IMR-90 (cell line): ENCODE data around the gene AQP12B. TPM values are rescaled to one million over a fixed set of nuclear protein-coding genes. Genes with fewer than 3 reads are reported as not detected.

ENCODE experiments used
- ATAC-seq: fragments of 200-7000 bp; cut with Tn5 transposase; 2 replicates; pipeline ENCODE4 v1.9.1; 2020; ENCODE audit warnings: low read depth, mild to moderate bottlenecking, moderate library complexity
- BruUV-seq: library from RNA; stranded (reverse); fragments of 400-500 nt; replicated peaks from 2 replicates; lab custom pipeline; 2021; lab: Mats Ljungman, UMichigan
- CTCF ChIA-PET: fragments of 300-600 bp; formaldehyde crosslinking; extraction: SDS; loops from one replicate; lab custom pipeline; 2021; ENCODE audit warnings: antibody characterized with exemption; lab: Yijun Ruan, JAX
- POLR2A ChIA-PET: fragments of 300-600 bp; sonication (Branson Sonifier 250); formaldehyde crosslinking; loops from one replicate; lab custom pipeline; 2022; ENCODE audit warnings: antibody characterized with exemption; ENCODE audit not compliant: unreplicated experiment; lab: Charles Lee
- DNase-seq: peaks from one replicate; pipeline ENCODE4 v3.0.0; 2013
- H2AFZ ChIP-seq: replicated peaks from 2 replicates; pipeline ENCODE3; 2013; ENCODE audit warnings: low read length, mild to moderate bottlenecking; ENCODE audit not compliant: poor library complexity
- H2AK5ac ChIP-seq: 2 replicates; pipeline ENCODE4 v1.6.1; 2013; ENCODE audit warnings: low read depth, low read length, inconsistent platforms
- H2AK9ac ChIP-seq: replicated peaks from 2 replicates; pipeline ENCODE3; 2013; ENCODE audit warnings: mild to moderate bottlenecking, low read depth, low read length, moderate library complexity; ENCODE audit not compliant: poor library complexity
- H2BK120ac ChIP-seq: 2 replicates; pipeline ENCODE4 v1.6.1; 2013; ENCODE audit warnings: low read depth, low read length, inconsistent platforms
- H2BK15ac ChIP-seq: 3 replicates; pipeline ENCODE4 v1.6.1; 2013; ENCODE audit warnings: low read depth, low read length, inconsistent platforms
- H2BK20ac ChIP-seq: 2 replicates; pipeline ENCODE4 v1.6.1; 2013; ENCODE audit warnings: low read depth, mild to moderate bottlenecking, inconsistent platforms, low read length, moderate library complexity
- H2BK5ac ChIP-seq: 2 replicates; pipeline ENCODE4 v1.6.1; 2013; ENCODE audit warnings: mild to moderate bottlenecking, low read depth, low read length, inconsistent platforms; ENCODE audit not compliant: poor library complexity, severe bottlenecking
- H3K14ac ChIP-seq: replicated peaks from 2 replicates; pipeline ENCODE4 v1.6.1; 2013; ENCODE audit warnings: low read depth, low read length, inconsistent platforms
- H3K18ac ChIP-seq: 2 replicates; pipeline ENCODE4 v1.6.1; 2013; ENCODE audit warnings: low read depth, low read length, control low read depth
- H3K23ac ChIP-seq: 2 replicates; pipeline ENCODE4 v1.6.1; 2013; ENCODE audit warnings: low read depth, low read length, inconsistent platforms
- H3K27ac ChIP-seq: 2 replicates; pipeline ENCODE4 v1.5.1; 2013; ENCODE audit warnings: mild to moderate bottlenecking, control low read depth, low read length; ENCODE audit not compliant: insufficient read depth
- H3K27me3 ChIP-seq: 2 replicates; pipeline ENCODE4 v1.6.1; 2013; ENCODE audit warnings: low read length; ENCODE audit not compliant: control insufficient read depth, insufficient read depth
- H3K36me3 ChIP-seq: 2 replicates; pipeline ENCODE4 v1.6.1; 2013; ENCODE audit warnings: low read length, mixed read lengths; ENCODE audit not compliant: control insufficient read depth, insufficient read depth
- H3K4ac ChIP-seq: 2 replicates; pipeline ENCODE4 v1.6.1; 2013; ENCODE audit warnings: low read depth, low read length, inconsistent platforms
- H3K4me1 ChIP-seq: 2 replicates; pipeline ENCODE4 v1.6.1; 2013; ENCODE audit warnings: low read length, mixed read lengths; ENCODE audit not compliant: control insufficient read depth, insufficient read depth
- H3K4me2 ChIP-seq: 2 replicates; pipeline ENCODE4 v1.6.1; 2013; ENCODE audit warnings: low read depth, mild to moderate bottlenecking, control low read depth, low read length, moderate library complexity
- H3K4me3 ChIP-seq: 2 replicates; pipeline ENCODE4 v1.5.1; 2013; ENCODE audit warnings: low read depth, mild to moderate bottlenecking, control low read depth, low read length, moderate library complexity; ENCODE audit not compliant: insufficient read depth
- H3K56ac ChIP-seq: 2 replicates; pipeline ENCODE4 v1.6.1; 2013; ENCODE audit warnings: low read length, inconsistent platforms; ENCODE audit not compliant: insufficient read depth; ENCODE audit errors: extremely low read depth
- H3K79me1 ChIP-seq, 2 experiments: 2 replicates each; pipeline ENCODE4 v1.6.1; 2013; ENCODE audit warnings: low read length in 2 of 2, inconsistent platforms in 1 of 2, low read depth in 1 of 2
- H3K9ac ChIP-seq: 2 replicates; pipeline ENCODE4 v1.6.1; 2013; ENCODE audit warnings: low read depth, low read length, control low read depth
- H3K9me1 ChIP-seq: 2 replicates; pipeline ENCODE4 v1.6.1; 2013; ENCODE audit warnings: low read length, inconsistent platforms; ENCODE audit not compliant: insufficient read depth
- H3K9me3 ChIP-seq: 2 replicates; pipeline ENCODE4 v1.6.1; 2013; ENCODE audit warnings: low read length; ENCODE audit not compliant: control insufficient read depth, insufficient read depth
- H4K20me1 ChIP-seq: 2 replicates; pipeline ENCODE4 v1.6.1; 2013; ENCODE audit warnings: low read length, inconsistent platforms; ENCODE audit not compliant: insufficient read depth
- H4K5ac ChIP-seq: 2 replicates; pipeline ENCODE4 v1.6.1; 2013; ENCODE audit warnings: mild to moderate bottlenecking, low read depth, low read length, control low read depth
- H4K8ac ChIP-seq, 2 experiments: 2 replicates each; pipeline ENCODE4 v1.6.1; 2013; ENCODE audit warnings: low read depth in 2 of 2, low read length in 2 of 2, control low read depth in 1 of 2, inconsistent platforms in 1 of 2
- H4K91ac ChIP-seq: 2 replicates; pipeline ENCODE4 v1.6.1; 2013; ENCODE audit warnings: low read depth, low read length, inconsistent platforms; ENCODE audit not compliant: insufficient read depth
- BHLHE40 ChIP-seq: fragments of 150-350 bp; IDR thresholded peaks from 2 replicates; pipeline ENCODE4 v1.6.1; 2016; ENCODE audit warnings: mild to moderate bottlenecking, low read depth, low read length
- CEBPB ChIP-seq: IDR thresholded peaks from 2 replicates; pipeline ENCODE4 v1.6.1; 2012; ENCODE audit warnings: low read depth, low read length, improper control_type of control experiment
- CHD1 ChIP-seq: IDR thresholded peaks from 2 replicates; pipeline ENCODE4 v1.6.1; 2012; ENCODE audit warnings: low read depth, low read length, improper control_type of control experiment
- CTCF ChIP-seq: conservative IDR thresholded peaks from 2 replicates; pipeline ENCODE4 v1.5.1; 2012; ENCODE audit warnings: mild to moderate bottlenecking, low read depth, low read length, improper control_type of control experiment
- ELK1 ChIP-seq: fragments of 150-350 bp; IDR thresholded peaks from 2 replicates; pipeline ENCODE4 v1.6.1; 2016; ENCODE audit warnings: low read depth, mild to moderate bottlenecking, low read length, moderate library complexity, borderline replicate concordance
- FOS ChIP-seq: fragments of 150-350 bp; IDR thresholded peaks from 2 replicates; pipeline ENCODE4 v1.6.1; 2016; ENCODE audit warnings: low read depth, low read length
- MAFK ChIP-seq: IDR thresholded peaks from 2 replicates; pipeline ENCODE4 v1.6.1; 2012; ENCODE audit warnings: low read depth, low read length, improper control_type of control experiment
- MAZ ChIP-seq: IDR thresholded peaks from 2 replicates; pipeline ENCODE4 v1.6.1; 2012; ENCODE audit warnings: low read depth, mild to moderate bottlenecking, low read length, improper control_type of control experiment, moderate library complexity, borderline replicate concordance
- MXI1 ChIP-seq: IDR thresholded peaks from 2 replicates; pipeline ENCODE4 v1.6.1; 2012; ENCODE audit warnings: low read depth, mild to moderate bottlenecking, low read length, moderate library complexity, borderline replicate concordance
- NFE2L2 ChIP-seq: fragments of 150-350 bp; IDR thresholded peaks from 2 replicates; pipeline ENCODE4 v1.6.1; 2016; ENCODE audit warnings: low read depth, mild to moderate bottlenecking, low read length
- POLR2A ChIP-seq: IDR thresholded peaks from 2 replicates; pipeline ENCODE4 v1.6.1; 2012; ENCODE audit warnings: mild to moderate bottlenecking, low read depth, low read length
- RAD21 ChIP-seq: IDR thresholded peaks from 2 replicates; pipeline ENCODE4 v1.6.1; 2012; ENCODE audit warnings: low read length, improper control_type of control experiment
- RCOR1 ChIP-seq: IDR thresholded peaks from 2 replicates; pipeline ENCODE4 v1.6.1; 2012; ENCODE audit warnings: mild to moderate bottlenecking, low read length, improper control_type of control experiment; ENCODE audit not compliant: insufficient replicate concordance
- RFX5 ChIP-seq: IDR thresholded peaks from 2 replicates; pipeline ENCODE4 v1.8.0; 2012; ENCODE audit warnings: low read depth, mild to moderate bottlenecking, low read length, moderate library complexity
- SMC3 ChIP-seq: fragments of 150-350 bp; IDR thresholded peaks from 2 replicates; pipeline ENCODE4 v1.6.1; 2016; ENCODE audit warnings: low read depth, mild to moderate bottlenecking, antibody characterized with exemption, low read length, moderate library complexity
- USF2 ChIP-seq: fragments of 150-350 bp; IDR thresholded peaks from 2 replicates; pipeline ENCODE4 v1.6.1; 2017; ENCODE audit warnings: mild to moderate bottlenecking, antibody characterized with exemption, low read length, low read depth
- whole genome bisulfite sequencing, 2 experiments: methylation state at CpG; one replicate each; pipeline versions ENCODE4 v1.1.5 to v1.1.7; 2013; ENCODE audit warnings: missing lambda C conversion rate in 2 of 2; ENCODE audit not compliant: insufficient read length in 1 of 2; ENCODE audit errors: extremely low coverage in 2 of 2; 5-methylcytosine and 5-hydroxymethylcytosine counted together
- dilution Hi-C: fragments of 300-500 bp; cut with HindIII; formaldehyde crosslinking; loops from one replicate; pipeline ENCODE4 v1.14.3; 2018; ENCODE audit warnings: low sequenced_read_pairs; ENCODE audit not compliant: unreplicated experiment
- in situ Hi-C: fragments of 300-500 bp; cut with MboI; formaldehyde crosslinking; loops from 3 replicates; pipeline ENCODE4 v1.14.3; 2019; ENCODE audit warnings: low sequenced_read_pairs, inconsistent platforms, mixed read lengths
- intact Hi-C: fragments of 100-400 bp; cut with micrococcal nuclease; formaldehyde crosslinking; loops from 2 replicates; pipeline ENCODE4 v1.10.0; 2022
- polyA plus RNA-seq, 3 experiments: library from polyadenylated mRNA; depleted of rRNA; stranded (reverse); fragments of >200 nt; gene quantifications; 2 replicates each; pipeline ENCODE4 v1.2.3, GENCODE V29; 2012; ENCODE audit warnings: low replicate concordance in 1 of 3
- total RNA-seq: library from RNA; depleted of rRNA; stranded (reverse); fragments of >200 nt; gene quantifications from 2 replicates; pipeline ENCODE4 v1.2.3, GENCODE V29; 2012

AQP12B gene
- total and polyA plus RNA-seq, 2 of the 4 experiments (the other 2 are of a cell fraction): not detected

GRCh38 chr2:240643093-240643810, 39.4 kb downstream of the AQP12B start:
- Histone ChIP-seq H3K79me1 (no peaks in the 10 kb centered on the region), H2AK5ac (no peak overlapping the region), H2BK20ac (no peak overlapping the region), H2AK9ac (no peak overlapping the region), H4K8ac (no peak overlapping the region), H4K91ac (no peak overlapping the region), H4K5ac (no peak overlapping the region), H3K4me2 (no peak overlapping the region), H2BK15ac (no peak overlapping the region), H3K9ac (no peak overlapping the region), H4K20me1 (no peaks in the 10 kb centered on the region), H3K9me3 (no peaks in the 10 kb centered on the region), H3K9me1 (no peaks in the 10 kb centered on the region), H3K27ac (no peak overlapping the region), H2AFZ (peak overlapping the region; percentile 11), H3K23ac (no peak overlapping the region), H3K4ac (no peak overlapping the region), H3K27me3 (peaks cover 53% of the 10 kb centered on the region), H2BK5ac (no peak overlapping the region), H3K4me1 (no peaks in the 10 kb centered on the region), H3K14ac (no peak overlapping the region), H2BK120ac (no peak overlapping the region), H3K18ac (no peak overlapping the region), H3K56ac (no peak overlapping the region), H3K4me3 (no peak overlapping the region), H3K36me3 (no peaks in the 10 kb centered on the region)
- CTCF ChIA-PET: no interaction called here
- intact Hi-C loops: no loop called here
- no peak for TF ChIP-seq MXI1
- no peak for TF ChIP-seq RFX5
- TF ChIP-seq USF2: no peak
- no peak for TF ChIP-seq CTCF
- TF ChIP-seq FOS: no peak
- no peak for TF ChIP-seq MAZ
- no peak for TF ChIP-seq BHLHE40
- TF ChIP-seq NFE2L2: no peak
- no peak for TF ChIP-seq POLR2A
- TF ChIP-seq CHD1: no peak
- no peak for TF ChIP-seq ELK1
- TF ChIP-seq SMC3: no peak
- TF ChIP-seq CEBPB: no peak
- no peak for TF ChIP-seq RAD21
- no peak for TF ChIP-seq RCOR1
- TF ChIP-seq MAFK: no peak
- no peak for DNase-seq
- BruUV-seq: no TSS peak
- WGBS, 2 experiments: 40% methylated on average over 1 of the region's 13 CpGs; no CpG with 5 or more reads in 1 of the 2 experiments
- in situ Hi-C loops: no loop called here
- POLR2A ChIA-PET: no interaction called here
- dilution Hi-C loops: no loop called here
- ATAC-seq: no peak
